ENCODE data around the gene CLBA1. TPM values are rescaled to one million over a fixed set of nuclear protein-coding genes. Genes with fewer than 3 reads are reported as not detected.

Gene CLBA1
- total and polyA plus RNA-seq, 2 donors from 2014 or later = 13.2 to 22.6 TPM

- intact Hi-C loops (cut with DNase I) = no loop called here
- Histone ChIP-seq H3K4me3 (ENCODE audit: low read length in 3 of 3) (no peak overlapping the region), H3K9ac (ENCODE audit: low read length in 3 of 3) (no peak overlapping the region), H3K27ac (ENCODE audit: low read depth in 2 of 2, low read length in 2 of 2) (no peak overlapping the region), H3K27me3 (ENCODE audit: control insufficient read depth, insufficient read depth, low read length) (no peaks in the 10 kb centered on the region), H3K4me1 (ENCODE audit: control insufficient read depth in 2 of 3, insufficient read depth in 2 of 3, low read depth in 1 of 3, low read length in 3 of 3) (peaks cover 0 to 2% (median 0%) of the 10 kb centered on the region in 3 donors), H3K36me3 (ENCODE audit: control insufficient read depth in 2 of 3, insufficient read depth in 3 of 3, low read length in 3 of 3) (no peaks in the 10 kb centered on the region), H3K9me3 (ENCODE audit: control insufficient read depth in 2 of 3, insufficient read depth in 1 of 3, low read length in 3 of 3) (no peaks in the 10 kb centered on the region)
- no peak for DNase-seq
- TF ChIP-seq CTCF (IDR thresholded peaks at IDR 0.05; ENCODE audit: borderline replicate concordance, extremely low read depth, insufficient read depth) = no peak
- no peak for FAIRE-seq
These were observed 48.4 kb upstream of the CLBA1 start for GRCh38 chr14:104937161-104937560.

GRCh38 chr14:104937694-104938365, 47.8 kb upstream of the CLBA1 start:
- DNase-seq (no peak), FAIRE-seq (no peak)
- Histone ChIP-seq H3K4me1 (ENCODE audit: control insufficient read depth in 2 of 3, insufficient read depth in 2 of 3, low read depth in 1 of 3, low read length in 3 of 3) (no peaks in the 10 kb centered on the region), H3K27ac (ENCODE audit: low read depth in 2 of 2, low read length in 2 of 2) (no peak overlapping the region), H3K9me3 (ENCODE audit: control insufficient read depth in 2 of 3, insufficient read depth in 1 of 3, low read length in 3 of 3) (no peaks in the 10 kb centered on the region), H3K36me3 (ENCODE audit: control insufficient read depth in 2 of 3, insufficient read depth in 3 of 3, low read length in 3 of 3) (no peaks in the 10 kb centered on the region), H3K9ac (ENCODE audit: low read length in 3 of 3) (no peak overlapping the region), H3K27me3 (ENCODE audit: control insufficient read depth, insufficient read depth, low read length) (no peaks in the 10 kb centered on the region), H3K4me3 (ENCODE audit: low read length in 3 of 3) (no peak overlapping the region)
- intact Hi-C loops (cut with DNase I) = no loop called here
- no peak for TF ChIP-seq CTCF (IDR thresholded peaks at IDR 0.05; ENCODE audit: borderline replicate concordance, extremely low read depth, insufficient read depth)

- Histone ChIP-seq H3K9me3 (ENCODE audit: control insufficient read depth in 2 of 3, insufficient read depth in 1 of 3, low read length in 3 of 3) (no peaks in the 10 kb centered on the region), H3K36me3 (ENCODE audit: control insufficient read depth in 2 of 3, insufficient read depth in 3 of 3, low read length in 3 of 3) (no peaks in the 10 kb centered on the region), H3K27ac (ENCODE audit: low read depth in 2 of 2, low read length in 2 of 2) (no peak overlapping the region), H3K4me3 (ENCODE audit: low read length in 3 of 3) (no peak overlapping the region), H3K27me3 (ENCODE audit: control insufficient read depth, insufficient read depth, low read length) (no peaks in the 10 kb centered on the region), H3K4me1 (ENCODE audit: control insufficient read depth in 2 of 3, insufficient read depth in 2 of 3, low read depth in 1 of 3, low read length in 3 of 3) (no peaks in the 10 kb centered on the region), H3K9ac (ENCODE audit: low read length in 3 of 3) (no peak overlapping the region)
- DNase-seq (no peak), FAIRE-seq (no peak)
- TF ChIP-seq CTCF (IDR thresholded peaks at IDR 0.05; ENCODE audit: borderline replicate concordance, extremely low read depth, insufficient read depth) = no peak
- intact Hi-C loops (cut with DNase I) = no loop called here
These were observed 47.2 kb upstream of the CLBA1 start for GRCh38 chr14:104938436-104938835.

GRCh38 chr14:104938960-104939359, 46.6 kb upstream of the CLBA1 start:
- no peak for TF ChIP-seq CTCF (IDR thresholded peaks at IDR 0.05; ENCODE audit: borderline replicate concordance, extremely low read depth, insufficient read depth)
- no peaks in the 10 kb centered on the region for H3K36me3 ChIP-seq (ENCODE audit: control insufficient read depth in 2 of 3, insufficient read depth in 3 of 3, low read length in 3 of 3)
- H3K4me3 ChIP-seq (ENCODE audit: low read length in 3 of 3) = no peak overlapping the region
- no peaks in the 10 kb centered on the region for H3K27me3 ChIP-seq (ENCODE audit: control insufficient read depth, insufficient read depth, low read length)
- DNase-seq (no peak), FAIRE-seq (no peak)
- intact Hi-C loops (cut with DNase I) = no loop called here
- H3K27ac ChIP-seq (ENCODE audit: low read depth in 2 of 2, low read length in 2 of 2) = no peak overlapping the region
- H3K9me3 ChIP-seq (ENCODE audit: control insufficient read depth in 2 of 3, insufficient read depth in 1 of 3, low read length in 3 of 3) = no peaks in the 10 kb centered on the region
- H3K9ac ChIP-seq (ENCODE audit: low read length in 3 of 3) = no peak overlapping the region
- H3K4me1 ChIP-seq (ENCODE audit: control insufficient read depth in 2 of 3, insufficient read depth in 2 of 3, low read depth in 1 of 3, low read length in 3 of 3) = no peaks in the 10 kb centered on the region
